ENCODE data around the gene GNAQ.
A peak's percentile ranks its signal among the peaks of the same experiment; 100 is the strongest.

The GNAQ gene

GRCh38 chr9:78044886-78045285, 13.3 kb upstream of the GNAQ start:
- Histone ChIP-seq H3K27me3 (replicated peaks in 2 of 5; ENCODE audit: control insufficient read depth in 4 of 5, insufficient read depth in 5 of 5, low read length in 4 of 5) (no peaks in the 10 kb centered on the region), H3K27ac (ENCODE audit: insufficient read depth in 1 of 2, low read depth in 1 of 2, low read length in 2 of 2, poor library complexity in 1 of 2, severe bottlenecking in 2 of 2) (no peak overlapping the region), H3K9me3 (ENCODE audit: control extremely low read depth in 1 of 5, control insufficient read depth in 4 of 5, insufficient read depth in 2 of 5, low read depth in 1 of 5, low read length in 4 of 5) (no peaks in the 10 kb centered on the region), H3K4me3 (ENCODE audit: control insufficient read depth in 1 of 7, extremely low read depth in 1 of 7, insufficient read depth in 4 of 7, low read depth in 2 of 7, low read length in 6 of 7) (no peak overlapping the region), H3K4me1 (ENCODE audit: control extremely low read depth in 1 of 4, control insufficient read depth in 4 of 4, insufficient read depth in 4 of 4, low read length in 3 of 4) (no peaks in the 10 kb centered on the region), H3K36me3 (ENCODE audit: control insufficient read depth in 4 of 4, insufficient read depth in 4 of 4, low read length in 3 of 4) (no peaks in the 10 kb centered on the region)
- no peak for DNase-seq
- 61% methylated on average over 3 of the region's 4 CpGs for WGBS (ENCODE audit: insufficient coverage)
- ChIA-PET POLR2A (no interaction called here), CTCF (interaction anchor here (0.7 to 2.0 kb wide), 4 partner anchors 9 to 52 kb away, joined by 3 to 12 read pairs (median 4); no protein-coding TSS in a partner anchor)

- Histone ChIP-seq H3K4me1 (ENCODE audit: control extremely low read depth in 1 of 4, control insufficient read depth in 4 of 4, insufficient read depth in 4 of 4, low read length in 3 of 4) (peaks cover 0 to under 1% (median under 1%) of the 10 kb centered on the region in 4 experiments), H3K4me3 (ENCODE audit: control insufficient read depth in 1 of 7, extremely low read depth in 1 of 7, insufficient read depth in 4 of 7, low read depth in 2 of 7, low read length in 6 of 7) (no peak overlapping the region), H3K27me3 (replicated peaks in 2 of 5; ENCODE audit: control insufficient read depth in 4 of 5, insufficient read depth in 5 of 5, low read length in 4 of 5) (no peaks in the 10 kb centered on the region), H3K9me3 (ENCODE audit: control extremely low read depth in 1 of 5, control insufficient read depth in 4 of 5, insufficient read depth in 2 of 5, low read depth in 1 of 5, low read length in 4 of 5) (no peaks in the 10 kb centered on the region), H3K36me3 (ENCODE audit: control insufficient read depth in 4 of 4, insufficient read depth in 4 of 4, low read length in 3 of 4) (no peaks in the 10 kb centered on the region), H3K27ac (ENCODE audit: insufficient read depth in 1 of 2, low read depth in 1 of 2, low read length in 2 of 2, poor library complexity in 1 of 2, severe bottlenecking in 2 of 2) (no peak overlapping the region)
- no peak for DNase-seq
- 96% methylated on average over 4 of the region's 4 CpGs for WGBS (ENCODE audit: insufficient coverage)
- CTCF ChIA-PET: interaction anchor here (0.9 kb wide), 1 partner anchor 9 kb away, joined by 4 read pairs; no protein-coding TSS in a partner anchor
- POLR2A ChIA-PET: no interaction called here
These were observed 12.6 kb upstream of the GNAQ start for GRCh38 chr9:78044189-78044588.

GRCh38 chr9:78041971-78042370, 10.4 kb upstream of the GNAQ start:
- Histone ChIP-seq H3K4me1 (ENCODE audit: control extremely low read depth in 1 of 4, control insufficient read depth in 4 of 4, insufficient read depth in 4 of 4, low read length in 3 of 4) (peaks cover 0 to 9% (median 3%) of the 10 kb centered on the region in 4 experiments), H3K27me3 (replicated peaks in 2 of 5; ENCODE audit: control insufficient read depth in 4 of 5, insufficient read depth in 5 of 5, low read length in 4 of 5) (no peaks in the 10 kb centered on the region), H3K4me3 (ENCODE audit: control insufficient read depth in 1 of 7, extremely low read depth in 1 of 7, insufficient read depth in 4 of 7, low read depth in 2 of 7, low read length in 6 of 7) (no peak overlapping the region), H3K9me3 (ENCODE audit: control extremely low read depth in 1 of 5, control insufficient read depth in 4 of 5, insufficient read depth in 2 of 5, low read depth in 1 of 5, low read length in 4 of 5) (no peaks in the 10 kb centered on the region), H3K36me3 (ENCODE audit: control insufficient read depth in 4 of 4, insufficient read depth in 4 of 4, low read length in 3 of 4) (no peaks in the 10 kb centered on the region), H3K27ac (ENCODE audit: insufficient read depth in 1 of 2, low read depth in 1 of 2, low read length in 2 of 2, poor library complexity in 1 of 2, severe bottlenecking in 2 of 2) (no peak overlapping the region)
- no peak for DNase-seq
- WGBS (ENCODE audit: insufficient coverage): 100% methylated on average over 1 of the region's 2 CpGs
- ChIA-PET POLR2A (no interaction called here), CTCF (interaction anchor here (1.1 kb wide), 1 partner anchor 11 kb away, joined by 3 read pairs; no protein-coding TSS in a partner anchor)

- Histone ChIP-seq H3K4me1 (ENCODE audit: control extremely low read depth in 1 of 4, control insufficient read depth in 4 of 4, insufficient read depth in 4 of 4, low read length in 3 of 4) (peaks cover 0 to 14% (median 3%) of the 10 kb centered on the region in 4 experiments), H3K4me3 (ENCODE audit: control insufficient read depth in 1 of 7, extremely low read depth in 1 of 7, insufficient read depth in 4 of 7, low read depth in 2 of 7, low read length in 6 of 7) (no peak overlapping the region), H3K36me3 (ENCODE audit: control insufficient read depth in 4 of 4, insufficient read depth in 4 of 4, low read length in 3 of 4) (no peaks in the 10 kb centered on the region), H3K27me3 (replicated peaks in 2 of 5; ENCODE audit: control insufficient read depth in 4 of 5, insufficient read depth in 5 of 5, low read length in 4 of 5) (no peaks in the 10 kb centered on the region), H3K27ac (ENCODE audit: insufficient read depth in 1 of 2, low read depth in 1 of 2, low read length in 2 of 2, poor library complexity in 1 of 2, severe bottlenecking in 2 of 2) (no peak overlapping the region), H3K9me3 (ENCODE audit: control extremely low read depth in 1 of 5, control insufficient read depth in 4 of 5, insufficient read depth in 2 of 5, low read depth in 1 of 5, low read length in 4 of 5) (no peaks in the 10 kb centered on the region)
- ChIA-PET CTCF (interaction anchor here (0.8 kb wide), 1 partner anchor 199 kb away, joined by 3 read pairs; no protein-coding TSS in a partner anchor), POLR2A (no interaction called here)
- no peak for DNase-seq
- WGBS (ENCODE audit: insufficient coverage): 100% methylated on average over 1 of the region's 1 CpG
These were observed 9.1 kb upstream of the GNAQ start for GRCh38 chr9:78040726-78041125.

- CTCF ChIA-PET: interaction anchor here (1.2 to 5.0 kb wide), 2 partner anchors 61 to 173 kb away, joined by 3 to 63 read pairs; no protein-coding TSS in a partner anchor
- H3K4me3 ChIP-seq (ENCODE audit: control insufficient read depth in 1 of 7, extremely low read depth in 1 of 7, insufficient read depth in 4 of 7, low read depth in 2 of 7, low read length in 6 of 7): no peak overlapping the region
- WGBS (ENCODE audit: insufficient coverage): 90% methylated on average over 2 of the region's 4 CpGs
- peak in 2 of 3 donors; percentile 65 to 66 for DNase-seq
- H3K27me3 ChIP-seq (replicated peaks in 2 of 5; ENCODE audit: control insufficient read depth in 4 of 5, insufficient read depth in 5 of 5, low read length in 4 of 5): no peaks in the 10 kb centered on the region
- peaks cover 4 to 27% (median 13%) of the 10 kb centered on the region in 4 experiments for H3K4me1 ChIP-seq (ENCODE audit: control extremely low read depth in 1 of 4, control insufficient read depth in 4 of 4, insufficient read depth in 4 of 4, low read length in 3 of 4)
- H3K27ac ChIP-seq (ENCODE audit: insufficient read depth in 1 of 2, low read depth in 1 of 2, low read length in 2 of 2, poor library complexity in 1 of 2, severe bottlenecking in 2 of 2): no peak overlapping the region
- POLR2A ChIA-PET: no interaction called here
- no peaks in the 10 kb centered on the region for H3K9me3 ChIP-seq (ENCODE audit: control extremely low read depth in 1 of 5, control insufficient read depth in 4 of 5, insufficient read depth in 2 of 5, low read depth in 1 of 5, low read length in 4 of 5)
- no peaks in the 10 kb centered on the region for H3K36me3 ChIP-seq (ENCODE audit: control insufficient read depth in 4 of 4, insufficient read depth in 4 of 4, low read length in 3 of 4)
These were observed 7.1 kb upstream of the GNAQ start for GRCh38 chr9:78038620-78039300.

- WGBS (ENCODE audit: insufficient coverage): 36% methylated on average over 7 of the region's 10 CpGs
- CTCF ChIA-PET: interaction anchor here (0.6 to 5.0 kb wide), 53 partner anchors 9 to 283 kb away, joined by 3 to 63 read pairs (median 5); no protein-coding TSS in a partner anchor
- POLR2A ChIA-PET: interaction anchor here (0.6 kb wide), 1 partner anchor 12 kb away, joined by 3 read pairs; no protein-coding TSS in a partner anchor
These were observed 3.9 kb upstream of the GNAQ start for GRCh38 chr9:78035383-78035993.

GRCh38 chr9:78033870-78034269, 2.3 kb upstream of the GNAQ start:
- no peak for DNase-seq
- Histone ChIP-seq H3K36me3 (ENCODE audit: control insufficient read depth in 4 of 4, insufficient read depth in 4 of 4, low read length in 3 of 4) (no peaks in the 10 kb centered on the region), H3K9me3 (ENCODE audit: control extremely low read depth in 1 of 5, control insufficient read depth in 4 of 5, insufficient read depth in 2 of 5, low read depth in 1 of 5, low read length in 4 of 5) (no peaks in the 10 kb centered on the region), H3K27ac (ENCODE audit: insufficient read depth in 1 of 2, low read depth in 1 of 2, low read length in 2 of 2, poor library complexity in 1 of 2, severe bottlenecking in 2 of 2) (no peak overlapping the region), H3K4me1 (ENCODE audit: control extremely low read depth in 1 of 4, control insufficient read depth in 4 of 4, insufficient read depth in 4 of 4, low read length in 3 of 4) (peaks cover 19 to 45% (median 31%) of the 10 kb centered on the region in 4 experiments), H3K4me3 (ENCODE audit: control insufficient read depth in 1 of 7, extremely low read depth in 1 of 7, insufficient read depth in 4 of 7, low read depth in 2 of 7, low read length in 6 of 7) (peak overlapping the region in 2 of 7 experiments; percentile 73 to 97), H3K27me3 (replicated peaks in 2 of 5; ENCODE audit: control insufficient read depth in 4 of 5, insufficient read depth in 5 of 5, low read length in 4 of 5) (no peaks in the 10 kb centered on the region)
- CTCF ChIA-PET: interaction anchor here (1.4 to 5.0 kb wide), 16 partner anchors 12 to 169 kb away, joined by 4 to 63 read pairs (median 12); no protein-coding TSS in a partner anchor
- WGBS (ENCODE audit: insufficient coverage): 0% methylated on average over 1 of the region's 2 CpGs
- POLR2A ChIA-PET: no interaction called here

More at GRCh38 chr9:78035383-78035993, 3.9 kb upstream of the GNAQ start:
- H3K36me3 ChIP-seq (ENCODE audit: control insufficient read depth in 4 of 4, insufficient read depth in 4 of 4, low read length in 3 of 4): no peaks in the 10 kb centered on the region
- H3K27me3 ChIP-seq (replicated peaks in 2 of 5; ENCODE audit: control insufficient read depth in 4 of 5, insufficient read depth in 5 of 5, low read length in 4 of 5): no peaks in the 10 kb centered on the region
- peaks cover 7 to 38% (median 22%) of the 10 kb centered on the region in 4 experiments for H3K4me1 ChIP-seq (ENCODE audit: control extremely low read depth in 1 of 4, control insufficient read depth in 4 of 4, insufficient read depth in 4 of 4, low read length in 3 of 4)
- H3K9me3 ChIP-seq (ENCODE audit: control extremely low read depth in 1 of 5, control insufficient read depth in 4 of 5, insufficient read depth in 2 of 5, low read depth in 1 of 5, low read length in 4 of 5): no peaks in the 10 kb centered on the region
- H3K4me3 ChIP-seq (ENCODE audit: control insufficient read depth in 1 of 7, extremely low read depth in 1 of 7, insufficient read depth in 4 of 7, low read depth in 2 of 7, low read length in 6 of 7): peak overlapping the region in 2 of 7 experiments; percentile 63 to 64
- DNase-seq: peak; percentile 88 to 94 (median 89)
- no peak overlapping the region for H3K27ac ChIP-seq (ENCODE audit: insufficient read depth in 1 of 2, low read depth in 1 of 2, low read length in 2 of 2, poor library complexity in 1 of 2, severe bottlenecking in 2 of 2)

All from common myeloid progenitor, CD34-positive (primary cell).